WTC11 (cell line): ENCODE data around the gene SLN. TPM values are rescaled to one million over a fixed set of nuclear protein-coding genes. Genes with fewer than 3 reads are reported as not detected.

Experiments used
- ATAC-seq: fragments of 200-7000 bp; cut with Tn5 transposase; 2 replicates; pipeline ENCODE4 v1.10.0; 2021; ENCODE audit warnings: mild to moderate bottlenecking, moderate library complexity
- CTCF ChIA-PET: fragments of 300-600 bp; sonication (Branson Sonifier 250); formaldehyde crosslinking; loops from one replicate; lab custom pipeline; 2021; ENCODE audit warnings: antibody characterized with exemption; lab: Charles Lee
- POLR2A ChIA-PET: fragments of 350-600 bp; sonication (Branson Sonifier 250); formaldehyde crosslinking; loops from one replicate; lab custom pipeline; 2021; ENCODE audit warnings: antibody characterized with exemption; lab: Charles Lee
- DNase-seq: peaks from one replicate; pipeline ENCODE4 v3.0.0; 2021; ENCODE audit warnings: low spot score
- H3K27ac Mint-ChIP-seq: 2 replicates; pipeline ENCODE4 v1.8.0; 2021; ENCODE audit warnings: mixed read lengths
- H3K27me3 Mint-ChIP-seq: 2 replicates; pipeline ENCODE4 v1.8.0; 2021; ENCODE audit warnings: low read depth, mild to moderate bottlenecking, moderate library complexity, mixed read lengths
- H3K36me3 Mint-ChIP-seq: 2 replicates; pipeline ENCODE4 v1.8.0; 2021; ENCODE audit warnings: mixed read lengths
- H3K4me1 Mint-ChIP-seq: 2 replicates; pipeline ENCODE4 v1.8.0; 2022; ENCODE audit warnings: mixed read lengths
- H3K4me3 Mint-ChIP-seq: 2 replicates; pipeline ENCODE4 v1.8.0; 2021; ENCODE audit warnings: mild to moderate bottlenecking, moderate library complexity, mixed read lengths
- H3K9me3 Mint-ChIP-seq: 2 replicates; pipeline ENCODE4 v1.8.0; 2021; ENCODE audit warnings: mixed read lengths
- ETV6 ChIP-seq: sonication (generic); formaldehyde crosslinking; IDR thresholded peaks from 2 replicates; pipeline ENCODE4 v1.8.1; 2022; ENCODE audit warnings: mild to moderate bottlenecking, missing genetic modification reagents
- GTF2I ChIP-seq: fragments of 250-450 bp; sonication (Bioruptor Pico); conservative IDR thresholded peaks from 2 replicates; pipeline ENCODE4 v1.4.0; 2021; ENCODE audit warnings: mild to moderate bottlenecking
- SMAD4 ChIP-seq: sonication (generic); formaldehyde crosslinking; IDR thresholded peaks from 2 replicates; pipeline ENCODE4 v1.8.0; 2022; ENCODE audit warnings: mild to moderate bottlenecking, missing genetic modification reagents
- TEAD1 ChIP-seq: sonication (generic); formaldehyde crosslinking; IDR thresholded peaks from 2 replicates; pipeline ENCODE4 v1.8.0; 2022; ENCODE audit warnings: mild to moderate bottlenecking, missing genetic modification reagents
- ZNF317 ChIP-seq: sonication (generic); formaldehyde crosslinking; IDR thresholded peaks from 2 replicates; pipeline ENCODE4 v1.8.1; 2023; ENCODE audit warnings: low read depth, mild to moderate bottlenecking, moderate library complexity, missing genetic modification reagents, borderline replicate concordance
- ZNF416 ChIP-seq: fragments of 250-450 bp; sonication (Bioruptor Pico); IDR thresholded peaks from 2 replicates; pipeline ENCODE4 v1.9.0; 2021; ENCODE audit warnings: mild to moderate bottlenecking, inconsistent platforms
- total RNA-seq: library from RNA; stranded (reverse); gene quantifications from 3 replicates; pipeline ENCODE4 v1.2.3, GENCODE V29; 2021
- TF ChIP-seq, protein P1 (sequence below): fragments of 250-450 bp; sonication (Bioruptor Pico); conservative IDR thresholded peaks from 2 replicates; pipeline ENCODE4 v1.9.0; 2021; ENCODE audit warnings: mild to moderate bottlenecking
- TF ChIP-seq, protein P2 (sequence below): sonication (generic); formaldehyde crosslinking; IDR thresholded peaks from 2 replicates; pipeline ENCODE4 v1.8.0; 2023; ENCODE audit warnings: missing genetic modification reagents
- TF ChIP-seq, protein P3 (sequence below): fragments of 200-600 bp; IDR thresholded peaks from 2 replicates; pipeline ENCODE4 v1.8.0; 2022; ENCODE audit warnings: antibody characterized with exemption
- TF ChIP-seq, protein P4 (sequence below): fragments of 250-450 bp; sonication (Bioruptor Pico); IDR thresholded peaks from 2 replicates; pipeline ENCODE4 v2.1.2; 2022; ENCODE audit warnings: mild to moderate bottlenecking, moderate library complexity
- TF ChIP-seq, protein P5 (sequence below): fragments of 250-450 bp; sonication (Bioruptor Pico); IDR thresholded peaks from 2 replicates; pipeline ENCODE4 v1.8.0; 2021; ENCODE audit warnings: mild to moderate bottlenecking
- TF ChIP-seq, protein P6 (sequence below): sonication (generic); formaldehyde crosslinking; IDR thresholded peaks from 2 replicates; pipeline ENCODE4 v1.8.0; 2023; ENCODE audit warnings: missing genetic modification reagents, mild to moderate bottlenecking, borderline replicate concordance
- TF ChIP-seq, protein P7 (sequence below): sonication (generic); formaldehyde crosslinking; IDR thresholded peaks from 2 replicates; pipeline ENCODE4 v1.8.1; 2023; ENCODE audit warnings: mild to moderate bottlenecking, missing genetic modification reagents
- TF ChIP-seq, protein P8 (sequence below): sonication (generic); formaldehyde crosslinking; IDR thresholded peaks from 2 replicates; pipeline ENCODE4 v1.8.1; 2023; ENCODE audit warnings: mild to moderate bottlenecking, moderate library complexity, missing genetic modification reagents
- TF ChIP-seq, protein P9 (sequence below): sonication (generic); formaldehyde crosslinking; IDR thresholded peaks from 2 replicates; pipeline ENCODE4 v1.8.1; 2022; ENCODE audit warnings: low read depth, mild to moderate bottlenecking, moderate library complexity, missing genetic modification reagents, borderline replicate concordance

Gene SLN
- total RNA-seq, 1 experiment from 2014 or later, result not detected

DNA sequence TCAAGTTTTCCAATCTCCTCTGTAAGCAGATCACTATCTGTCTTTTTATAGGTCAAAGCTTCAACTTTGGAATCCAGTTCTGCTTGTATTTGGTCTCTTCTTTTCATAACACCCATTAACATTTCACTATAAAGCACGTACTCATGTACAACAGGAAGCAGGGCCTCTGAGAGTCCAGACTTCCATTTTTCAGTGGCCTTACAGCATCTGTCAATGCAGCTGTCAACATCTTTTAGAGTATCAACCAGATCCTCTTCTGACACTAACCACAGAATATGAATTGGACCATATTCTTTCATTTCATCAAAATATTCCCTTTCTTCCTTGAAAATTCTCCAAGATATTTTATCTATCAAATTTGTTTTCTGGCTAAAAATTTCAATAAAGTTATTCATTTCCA, 24.7 kb upstream of the SLN start:
- peaks cover 10% of the 10 kb centered on the region for H3K4me1 Mint-ChIP-seq
- DNase-seq, result no peak
- H3K36me3 Mint-ChIP-seq, result no peaks in the 10 kb centered on the region
- no peak overlapping the region for H3K27ac Mint-ChIP-seq
- no peak overlapping the region for H3K4me3 Mint-ChIP-seq
- CTCF ChIA-PET, result no interaction called here
- TF ChIP-seq, protein P1, sequence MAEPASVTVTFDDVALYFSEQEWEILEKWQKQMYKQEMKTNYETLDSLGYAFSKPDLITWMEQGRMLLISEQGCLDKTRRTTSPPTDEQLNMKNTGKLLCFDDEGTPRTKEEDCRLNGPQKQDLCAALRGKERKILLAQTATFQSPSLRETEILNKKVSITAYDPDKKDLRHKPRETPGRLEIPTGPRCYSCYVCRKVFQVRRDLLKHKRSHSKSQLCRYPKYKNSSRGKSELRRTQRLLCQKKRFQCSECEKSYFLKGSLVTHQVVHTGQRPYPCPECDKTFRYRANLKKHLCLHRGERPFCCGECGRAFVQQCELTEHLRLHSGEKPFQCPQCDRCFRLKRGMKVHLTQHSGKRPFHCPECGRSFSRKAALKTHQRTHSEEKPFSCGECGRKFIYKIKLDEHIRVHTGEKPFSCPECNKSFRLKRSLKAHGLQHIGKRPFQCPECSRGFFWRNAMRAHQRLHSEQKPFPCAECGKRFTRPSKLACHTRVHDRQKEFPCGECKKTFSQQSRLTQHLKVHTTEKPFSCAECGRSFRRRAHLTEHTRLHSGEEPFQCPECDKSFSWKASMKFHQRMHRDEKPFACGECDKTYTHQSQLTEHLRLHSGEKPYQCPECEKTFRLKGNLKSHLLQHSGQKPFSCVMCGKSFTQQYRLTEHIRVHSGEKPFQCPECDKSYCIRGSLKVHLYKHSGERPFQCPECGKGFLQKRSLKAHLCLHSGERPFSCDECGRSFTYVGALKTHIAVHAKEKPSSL, result no peak
- TF ChIP-seq ETV6 (CRISPR knock-in tag) (no peak), GTF2I (no peak), ZNF416 (CRISPR knock-in tag) (no peak)
- TF ChIP-seq, protein P2, sequence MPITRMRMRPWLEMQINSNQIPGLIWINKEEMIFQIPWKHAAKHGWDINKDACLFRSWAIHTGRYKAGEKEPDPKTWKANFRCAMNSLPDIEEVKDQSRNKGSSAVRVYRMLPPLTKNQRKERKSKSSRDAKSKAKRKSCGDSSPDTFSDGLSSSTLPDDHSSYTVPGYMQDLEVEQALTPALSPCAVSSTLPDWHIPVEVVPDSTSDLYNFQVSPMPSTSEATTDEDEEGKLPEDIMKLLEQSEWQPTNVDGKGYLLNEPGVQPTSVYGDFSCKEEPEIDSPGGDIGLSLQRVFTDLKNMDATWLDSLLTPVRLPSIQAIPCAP (CRISPR knock-in tag), result no peak
- TF ChIP-seq, protein P3, sequence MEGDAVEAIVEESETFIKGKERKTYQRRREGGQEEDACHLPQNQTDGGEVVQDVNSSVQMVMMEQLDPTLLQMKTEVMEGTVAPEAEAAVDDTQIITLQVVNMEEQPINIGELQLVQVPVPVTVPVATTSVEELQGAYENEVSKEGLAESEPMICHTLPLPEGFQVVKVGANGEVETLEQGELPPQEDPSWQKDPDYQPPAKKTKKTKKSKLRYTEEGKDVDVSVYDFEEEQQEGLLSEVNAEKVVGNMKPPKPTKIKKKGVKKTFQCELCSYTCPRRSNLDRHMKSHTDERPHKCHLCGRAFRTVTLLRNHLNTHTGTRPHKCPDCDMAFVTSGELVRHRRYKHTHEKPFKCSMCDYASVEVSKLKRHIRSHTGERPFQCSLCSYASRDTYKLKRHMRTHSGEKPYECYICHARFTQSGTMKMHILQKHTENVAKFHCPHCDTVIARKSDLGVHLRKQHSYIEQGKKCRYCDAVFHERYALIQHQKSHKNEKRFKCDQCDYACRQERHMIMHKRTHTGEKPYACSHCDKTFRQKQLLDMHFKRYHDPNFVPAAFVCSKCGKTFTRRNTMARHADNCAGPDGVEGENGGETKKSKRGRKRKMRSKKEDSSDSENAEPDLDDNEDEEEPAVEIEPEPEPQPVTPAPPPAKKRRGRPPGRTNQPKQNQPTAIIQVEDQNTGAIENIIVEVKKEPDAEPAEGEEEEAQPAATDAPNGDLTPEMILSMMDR, result no peak
- TF ChIP-seq, all 79 proteins: peak for 0
- POLR2A ChIA-PET, result no interaction called here
- H3K27me3 Mint-ChIP-seq, result peaks cover 49% of the 10 kb centered on the region
- H3K9me3 Mint-ChIP-seq, result no peaks in the 10 kb centered on the region
- no peak for ATAC-seq

DNA sequence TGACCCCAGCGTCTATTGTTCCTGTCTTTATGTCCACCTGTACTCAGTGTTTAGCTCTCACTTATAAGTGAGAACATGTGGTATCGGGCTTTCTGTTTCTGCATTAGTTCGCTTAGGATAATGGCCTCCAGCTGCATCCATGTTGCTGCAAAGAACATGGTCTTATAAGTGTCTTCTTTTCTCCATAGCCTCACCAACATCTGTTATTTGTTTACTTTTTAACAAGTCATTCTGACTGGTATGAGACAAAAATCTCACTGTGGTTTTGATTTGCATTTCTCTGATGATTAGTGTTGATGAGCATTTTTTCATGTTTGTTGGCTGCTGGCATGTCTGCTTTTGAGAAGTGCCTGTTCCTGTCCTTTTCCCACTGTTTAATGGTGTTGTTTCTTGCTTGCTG, 21.7 kb upstream of the SLN start:
- DNase-seq (no peak), ATAC-seq (no peak)
- Mint-ChIP-seq H3K9me3 (no peaks in the 10 kb centered on the region), H3K27me3 (peaks cover 26% of the 10 kb centered on the region), H3K4me1 (no peaks in the 10 kb centered on the region), H3K27ac (no peak overlapping the region)
- CTCF ChIA-PET, result no interaction called here
- TF ChIP-seq, protein P4, sequence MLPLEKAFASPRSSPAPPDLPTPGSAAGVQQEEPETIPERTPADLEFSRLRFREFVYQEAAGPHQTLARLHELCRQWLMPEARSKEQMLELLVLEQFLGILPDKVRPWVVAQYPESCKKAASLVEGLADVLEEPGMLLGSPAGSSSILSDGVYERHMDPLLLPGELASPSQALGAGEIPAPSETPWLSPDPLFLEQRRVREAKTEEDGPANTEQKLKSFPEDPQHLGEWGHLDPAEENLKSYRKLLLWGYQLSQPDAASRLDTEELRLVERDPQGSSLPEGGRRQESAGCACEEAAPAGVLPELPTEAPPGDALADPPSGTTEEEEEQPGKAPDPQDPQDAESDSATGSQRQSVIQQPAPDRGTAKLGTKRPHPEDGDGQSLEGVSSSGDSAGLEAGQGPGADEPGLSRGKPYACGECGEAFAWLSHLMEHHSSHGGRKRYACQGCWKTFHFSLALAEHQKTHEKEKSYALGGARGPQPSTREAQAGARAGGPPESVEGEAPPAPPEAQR, result no peak
- TF ChIP-seq, protein P5, sequence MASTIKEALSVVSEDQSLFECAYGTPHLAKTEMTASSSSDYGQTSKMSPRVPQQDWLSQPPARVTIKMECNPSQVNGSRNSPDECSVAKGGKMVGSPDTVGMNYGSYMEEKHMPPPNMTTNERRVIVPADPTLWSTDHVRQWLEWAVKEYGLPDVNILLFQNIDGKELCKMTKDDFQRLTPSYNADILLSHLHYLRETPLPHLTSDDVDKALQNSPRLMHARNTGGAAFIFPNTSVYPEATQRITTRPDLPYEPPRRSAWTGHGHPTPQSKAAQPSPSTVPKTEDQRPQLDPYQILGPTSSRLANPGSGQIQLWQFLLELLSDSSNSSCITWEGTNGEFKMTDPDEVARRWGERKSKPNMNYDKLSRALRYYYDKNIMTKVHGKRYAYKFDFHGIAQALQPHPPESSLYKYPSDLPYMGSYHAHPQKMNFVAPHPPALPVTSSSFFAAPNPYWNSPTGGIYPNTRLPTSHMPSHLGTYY (CRISPR knock-in tag), result no peak
- no peak for TF ChIP-seq ZNF317 (CRISPR knock-in tag)
- TF ChIP-seq SMAD4 (CRISPR knock-in tag), result no peak
- no peak for TF ChIP-seq TEAD1 (CRISPR knock-in tag)
- TF ChIP-seq, protein P6, sequence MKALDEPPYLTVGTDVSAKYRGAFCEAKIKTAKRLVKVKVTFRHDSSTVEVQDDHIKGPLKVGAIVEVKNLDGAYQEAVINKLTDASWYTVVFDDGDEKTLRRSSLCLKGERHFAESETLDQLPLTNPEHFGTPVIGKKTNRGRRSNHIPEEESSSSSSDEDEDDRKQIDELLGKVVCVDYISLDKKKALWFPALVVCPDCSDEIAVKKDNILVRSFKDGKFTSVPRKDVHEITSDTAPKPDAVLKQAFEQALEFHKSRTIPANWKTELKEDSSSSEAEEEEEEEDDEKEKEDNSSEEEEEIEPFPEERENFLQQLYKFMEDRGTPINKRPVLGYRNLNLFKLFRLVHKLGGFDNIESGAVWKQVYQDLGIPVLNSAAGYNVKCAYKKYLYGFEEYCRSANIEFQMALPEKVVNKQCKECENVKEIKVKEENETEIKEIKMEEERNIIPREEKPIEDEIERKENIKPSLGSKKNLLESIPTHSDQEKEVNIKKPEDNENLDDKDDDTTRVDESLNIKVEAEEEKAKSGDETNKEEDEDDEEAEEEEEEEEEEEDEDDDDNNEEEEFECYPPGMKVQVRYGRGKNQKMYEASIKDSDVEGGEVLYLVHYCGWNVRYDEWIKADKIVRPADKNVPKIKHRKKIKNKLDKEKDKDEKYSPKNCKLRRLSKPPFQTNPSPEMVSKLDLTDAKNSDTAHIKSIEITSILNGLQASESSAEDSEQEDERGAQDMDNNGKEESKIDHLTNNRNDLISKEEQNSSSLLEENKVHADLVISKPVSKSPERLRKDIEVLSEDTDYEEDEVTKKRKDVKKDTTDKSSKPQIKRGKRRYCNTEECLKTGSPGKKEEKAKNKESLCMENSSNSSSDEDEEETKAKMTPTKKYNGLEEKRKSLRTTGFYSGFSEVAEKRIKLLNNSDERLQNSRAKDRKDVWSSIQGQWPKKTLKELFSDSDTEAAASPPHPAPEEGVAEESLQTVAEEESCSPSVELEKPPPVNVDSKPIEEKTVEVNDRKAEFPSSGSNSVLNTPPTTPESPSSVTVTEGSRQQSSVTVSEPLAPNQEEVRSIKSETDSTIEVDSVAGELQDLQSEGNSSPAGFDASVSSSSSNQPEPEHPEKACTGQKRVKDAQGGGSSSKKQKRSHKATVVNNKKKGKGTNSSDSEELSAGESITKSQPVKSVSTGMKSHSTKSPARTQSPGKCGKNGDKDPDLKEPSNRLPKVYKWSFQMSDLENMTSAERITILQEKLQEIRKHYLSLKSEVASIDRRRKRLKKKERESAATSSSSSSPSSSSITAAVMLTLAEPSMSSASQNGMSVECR (CRISPR knock-in tag), result no peak
- no peak for TF ChIP-seq ETV6 (CRISPR knock-in tag)
- TF ChIP-seq, protein P7, sequence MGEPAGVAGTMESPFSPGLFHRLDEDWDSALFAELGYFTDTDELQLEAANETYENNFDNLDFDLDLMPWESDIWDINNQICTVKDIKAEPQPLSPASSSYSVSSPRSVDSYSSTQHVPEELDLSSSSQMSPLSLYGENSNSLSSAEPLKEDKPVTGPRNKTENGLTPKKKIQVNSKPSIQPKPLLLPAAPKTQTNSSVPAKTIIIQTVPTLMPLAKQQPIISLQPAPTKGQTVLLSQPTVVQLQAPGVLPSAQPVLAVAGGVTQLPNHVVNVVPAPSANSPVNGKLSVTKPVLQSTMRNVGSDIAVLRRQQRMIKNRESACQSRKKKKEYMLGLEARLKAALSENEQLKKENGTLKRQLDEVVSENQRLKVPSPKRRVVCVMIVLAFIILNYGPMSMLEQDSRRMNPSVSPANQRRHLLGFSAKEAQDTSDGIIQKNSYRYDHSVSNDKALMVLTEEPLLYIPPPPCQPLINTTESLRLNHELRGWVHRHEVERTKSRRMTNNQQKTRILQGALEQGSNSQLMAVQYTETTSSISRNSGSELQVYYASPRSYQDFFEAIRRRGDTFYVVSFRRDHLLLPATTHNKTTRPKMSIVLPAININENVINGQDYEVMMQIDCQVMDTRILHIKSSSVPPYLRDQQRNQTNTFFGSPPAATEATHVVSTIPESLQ (CRISPR knock-in tag), result no peak
- TF ChIP-seq, protein P8, sequence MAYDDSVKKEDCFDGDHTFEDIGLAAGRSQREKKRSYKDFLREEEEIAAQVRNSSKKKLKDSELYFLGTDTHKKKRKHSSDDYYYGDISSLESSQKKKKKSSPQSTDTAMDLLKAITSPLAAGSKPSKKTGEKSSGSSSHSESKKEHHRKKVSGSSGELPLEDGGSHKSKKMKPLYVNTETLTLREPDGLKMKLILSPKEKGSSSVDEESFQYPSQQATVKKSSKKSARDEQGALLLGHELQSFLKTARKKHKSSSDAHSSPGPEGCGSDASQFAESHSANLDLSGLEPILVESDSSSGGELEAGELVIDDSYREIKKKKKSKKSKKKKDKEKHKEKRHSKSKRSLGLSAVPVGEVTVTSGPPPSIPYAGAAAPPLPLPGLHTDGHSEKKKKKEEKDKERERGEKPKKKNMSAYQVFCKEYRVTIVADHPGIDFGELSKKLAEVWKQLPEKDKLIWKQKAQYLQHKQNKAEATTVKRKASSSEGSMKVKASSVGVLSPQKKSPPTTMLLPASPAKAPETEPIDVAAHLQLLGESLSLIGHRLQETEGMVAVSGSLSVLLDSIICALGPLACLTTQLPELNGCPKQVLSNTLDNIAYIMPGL (CRISPR knock-in tag), result no peak
- TF ChIP-seq, protein P9, sequence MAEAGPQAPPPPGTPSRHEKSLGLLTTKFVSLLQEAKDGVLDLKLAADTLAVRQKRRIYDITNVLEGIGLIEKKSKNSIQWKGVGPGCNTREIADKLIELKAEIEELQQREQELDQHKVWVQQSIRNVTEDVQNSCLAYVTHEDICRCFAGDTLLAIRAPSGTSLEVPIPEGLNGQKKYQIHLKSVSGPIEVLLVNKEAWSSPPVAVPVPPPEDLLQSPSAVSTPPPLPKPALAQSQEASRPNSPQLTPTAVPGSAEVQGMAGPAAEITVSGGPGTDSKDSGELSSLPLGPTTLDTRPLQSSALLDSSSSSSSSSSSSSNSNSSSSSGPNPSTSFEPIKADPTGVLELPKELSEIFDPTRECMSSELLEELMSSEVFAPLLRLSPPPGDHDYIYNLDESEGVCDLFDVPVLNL (CRISPR knock-in tag), result no peak
- TF ChIP-seq, all 79 proteins: peak for 0
- Mint-ChIP-seq H3K4me3 (no peak overlapping the region), H3K36me3 (no peaks in the 10 kb centered on the region)
- POLR2A ChIA-PET, result no interaction called here
